Fibroblast of peridontal ligament (primary cell): ENCODE measurements around the gene SIRT3.
"Not testable (repeated sequence)": the region's sequence is repeated elsewhere in the genome, so short reads cannot be mapped to it uniquely, and the experiment has no call there.

Source experiments
- DNase-seq: peaks from one replicate; pipeline ENCODE4 v3.0.0-alpha.2; 2010; ENCODE audit errors: extremely low read depth

The SIRT3 gene

DNA sequence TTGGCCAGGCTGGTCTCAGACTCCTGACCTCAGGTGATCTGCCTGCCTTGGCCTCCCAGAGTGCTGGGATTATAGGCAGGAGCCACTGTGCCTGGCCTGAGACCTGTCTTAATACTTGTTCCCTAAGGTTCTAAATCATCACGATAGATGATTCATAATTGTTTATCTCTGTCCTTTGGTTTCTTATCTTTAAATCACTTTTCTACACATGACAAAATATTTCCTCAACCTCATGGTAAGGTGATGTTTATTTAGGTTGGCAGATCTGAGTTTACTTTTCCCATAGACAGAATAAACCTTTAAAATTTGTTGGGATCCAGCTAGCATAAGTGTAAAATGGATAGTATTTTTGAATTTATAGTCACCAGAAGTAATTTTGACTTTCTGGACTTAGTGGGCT, 4.2 kb upstream of the SIRT3 start:
- no peak for DNase-seq

DNA sequence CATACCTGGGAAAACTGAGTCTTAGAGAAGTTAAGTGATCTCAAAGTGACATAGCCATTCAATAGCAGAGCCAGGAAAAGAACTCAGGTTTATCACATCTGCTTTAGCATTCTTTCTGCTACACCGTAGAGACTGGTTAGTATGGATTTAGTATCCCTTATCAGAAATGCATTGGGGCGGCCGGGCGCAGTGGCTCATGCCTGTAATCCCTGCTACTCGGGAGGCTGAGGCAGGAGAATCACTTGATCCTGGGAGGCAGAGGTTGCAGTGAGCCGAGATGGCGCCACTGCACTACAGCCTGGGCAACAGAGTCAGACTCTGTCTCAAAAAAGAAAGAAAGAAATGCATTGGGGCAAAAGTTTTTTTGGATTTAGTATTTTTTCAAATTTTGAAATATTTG, 2.2 kb upstream of the SIRT3 start:
- not testable (repeated sequence) for DNase-seq

DNA sequence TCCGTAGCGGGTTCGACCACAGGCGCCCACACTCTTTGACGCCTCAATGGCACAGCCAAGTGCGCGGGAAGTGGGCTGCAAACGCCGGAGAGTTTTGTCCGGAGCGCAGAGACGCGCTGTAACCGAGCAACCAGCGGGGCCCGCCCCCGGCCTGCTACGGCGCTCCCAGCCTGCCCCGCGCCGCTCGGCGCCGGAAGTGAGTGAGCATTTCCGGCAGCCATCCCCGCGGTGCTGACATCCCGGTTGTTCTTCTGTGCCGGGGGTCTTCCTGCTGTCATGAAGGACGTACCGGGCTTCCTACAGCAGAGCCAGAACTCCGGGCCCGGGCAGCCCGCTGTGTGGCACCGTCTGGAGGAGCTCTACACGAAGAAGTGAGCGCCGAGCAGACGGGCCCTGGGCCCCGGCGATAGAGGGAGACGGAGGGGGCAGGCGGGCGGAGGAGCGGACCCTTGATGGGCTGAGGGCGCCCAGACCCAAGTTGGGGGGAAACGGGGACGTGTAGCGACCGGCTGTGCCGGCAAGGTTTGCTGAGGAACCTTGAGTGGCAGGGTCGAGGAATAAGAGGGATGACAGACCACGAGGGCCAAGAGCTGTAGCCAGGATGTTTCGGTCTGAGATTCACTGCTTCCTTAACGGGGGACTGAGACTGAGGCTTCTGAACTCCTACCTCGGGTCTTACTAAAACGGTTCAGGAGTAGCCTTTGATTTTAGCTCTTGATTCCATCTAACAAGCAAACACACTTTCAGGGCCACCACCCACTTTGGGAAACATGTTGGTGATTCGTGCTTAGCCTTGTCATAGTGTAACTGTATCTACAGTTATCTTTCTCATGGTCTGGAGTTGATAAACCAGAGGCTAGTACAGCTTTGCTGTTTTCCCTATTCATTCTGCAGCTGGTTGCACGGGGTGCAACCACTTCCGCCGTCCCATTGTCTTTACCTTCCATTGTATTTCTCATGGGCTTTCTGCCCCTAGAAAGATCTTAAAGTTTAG, 929 bp upstream of the SIRT3 start, which contains the start of gene PSMD13:
Gene PSMD13 (plus strand): TSS at position 203 of the 994 bp plus-strand sequence. CDS start 74 bp downstream, at position 277.
- peak; percentile 74 for DNase-seq

DNA sequence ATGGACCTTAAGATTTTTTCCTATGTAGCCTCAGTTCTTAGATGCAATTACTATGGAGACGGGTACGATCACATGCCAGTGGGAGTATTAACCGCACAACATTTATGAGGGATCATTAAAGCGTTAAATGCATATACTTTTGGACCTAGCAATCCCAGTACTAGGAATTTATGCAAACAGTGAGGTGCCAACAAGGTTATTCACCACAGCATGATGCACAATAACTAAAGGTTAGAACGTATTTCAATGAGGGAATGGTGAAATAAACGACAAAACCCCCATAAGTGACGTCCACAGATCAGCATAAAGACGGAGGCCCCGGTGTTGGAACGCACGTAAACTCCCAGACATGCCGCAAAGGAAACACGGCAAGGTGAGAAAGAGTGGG, 539 bp downstream of the SIRT3 start:
- peak; percentile 27 for DNase-seq

DNA sequence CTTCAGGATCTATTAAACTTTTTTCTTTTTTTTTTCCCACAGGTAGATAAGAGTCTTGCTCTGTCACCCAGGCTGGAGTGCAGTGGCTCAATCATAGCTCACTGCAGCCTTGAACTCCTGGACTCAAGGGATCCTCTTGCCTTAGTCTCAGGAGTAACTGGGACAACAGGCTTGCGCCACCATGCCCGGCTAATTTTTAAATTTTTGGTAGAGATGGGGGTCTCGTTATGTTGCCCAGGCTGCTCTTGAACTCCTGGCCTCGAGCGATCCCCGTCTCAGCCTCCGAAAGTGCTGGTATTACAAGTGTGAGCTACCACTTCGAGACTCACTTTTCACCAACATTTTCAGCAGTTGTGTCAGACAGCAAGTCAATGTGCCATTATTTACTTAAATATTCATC, 962 bp downstream of the SIRT3 start:
- no peak for DNase-seq

DNA sequence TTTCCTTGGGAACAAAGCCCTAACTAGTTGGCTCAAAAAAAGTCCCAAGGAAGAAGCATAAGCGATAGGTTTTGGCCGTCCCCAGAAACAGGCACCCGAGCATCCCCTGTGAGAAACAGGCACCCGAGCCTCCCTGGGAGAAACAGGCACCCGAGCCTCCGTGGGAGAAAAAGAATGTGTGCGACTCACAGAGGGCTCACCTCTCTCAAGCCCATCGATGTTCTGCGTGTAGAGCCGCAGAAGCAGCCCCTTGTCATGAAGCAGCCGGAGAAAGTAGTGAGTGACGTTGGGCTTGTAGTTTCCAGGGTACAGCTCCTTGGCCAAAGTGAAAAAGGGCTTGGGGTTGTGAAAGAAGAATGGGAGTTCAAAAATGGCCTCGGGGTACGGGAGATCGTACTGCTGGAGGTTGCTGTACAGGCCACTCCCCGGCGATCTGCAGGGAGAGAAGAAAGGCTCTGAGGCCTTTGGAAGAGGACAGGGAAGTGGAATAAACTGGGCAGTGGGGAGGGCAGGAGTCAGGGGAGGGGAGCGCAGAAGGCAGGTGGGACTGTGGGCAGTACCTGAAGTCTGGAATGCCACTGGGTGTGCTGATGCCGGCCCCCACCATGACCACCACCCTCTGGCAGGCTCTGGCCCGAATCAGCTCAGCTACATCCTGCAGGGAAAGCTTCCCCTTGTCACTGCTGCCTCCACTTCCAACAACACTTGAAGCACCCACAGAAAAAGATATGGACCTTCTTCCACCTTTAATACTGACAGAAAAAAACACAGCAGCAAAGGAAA, 3.2 kb downstream of the SIRT3 start:
- DNase-seq, result no peak

DNA sequence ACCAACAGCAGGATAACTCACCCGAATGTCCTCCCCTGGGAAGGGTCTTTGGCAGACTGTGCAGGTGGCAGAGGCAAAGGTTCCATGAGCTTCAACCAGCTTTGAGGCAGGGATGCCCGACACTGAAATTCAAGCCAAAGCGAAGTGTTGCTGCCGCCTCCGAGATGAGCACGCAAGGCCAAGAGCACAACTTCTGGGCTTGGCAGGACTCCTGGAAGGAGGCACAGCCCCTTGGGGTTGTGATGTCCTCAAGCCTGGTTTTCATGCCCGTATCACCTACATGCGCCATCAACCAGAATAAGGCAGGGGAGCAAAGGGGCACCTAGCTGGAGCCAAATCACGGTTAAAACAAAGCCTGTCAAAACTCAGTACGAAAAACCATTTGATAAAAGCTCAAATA, 5.7 kb downstream of the SIRT3 start:
- DNase-seq, result no peak

DNA sequence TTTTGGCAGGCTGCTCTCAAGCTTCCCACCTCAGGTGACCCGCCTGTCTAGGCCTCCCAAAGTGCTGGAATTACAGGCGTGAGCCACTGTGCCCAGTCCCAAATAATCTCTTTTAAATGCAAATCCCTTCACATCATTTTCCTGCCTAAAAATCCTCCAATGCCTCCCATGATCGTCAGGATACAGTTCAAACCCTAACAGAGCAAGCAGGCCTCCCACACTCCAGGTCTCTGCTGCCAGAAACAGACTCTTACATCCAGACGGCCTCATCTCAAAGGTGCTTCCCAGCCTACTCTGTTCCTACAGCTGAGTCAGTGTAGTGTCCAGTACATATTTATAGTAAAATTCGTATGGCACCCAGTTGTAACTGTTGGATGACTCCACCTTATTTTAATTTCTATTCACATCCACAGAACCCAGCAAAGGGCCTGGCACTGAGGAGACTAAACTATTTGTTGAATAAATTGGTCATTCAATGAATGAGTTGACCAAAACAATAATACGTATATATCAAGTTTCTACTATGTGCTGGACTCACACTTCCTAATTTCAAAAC, 8.2 kb downstream of the SIRT3 start:
- no peak for DNase-seq

DNA sequence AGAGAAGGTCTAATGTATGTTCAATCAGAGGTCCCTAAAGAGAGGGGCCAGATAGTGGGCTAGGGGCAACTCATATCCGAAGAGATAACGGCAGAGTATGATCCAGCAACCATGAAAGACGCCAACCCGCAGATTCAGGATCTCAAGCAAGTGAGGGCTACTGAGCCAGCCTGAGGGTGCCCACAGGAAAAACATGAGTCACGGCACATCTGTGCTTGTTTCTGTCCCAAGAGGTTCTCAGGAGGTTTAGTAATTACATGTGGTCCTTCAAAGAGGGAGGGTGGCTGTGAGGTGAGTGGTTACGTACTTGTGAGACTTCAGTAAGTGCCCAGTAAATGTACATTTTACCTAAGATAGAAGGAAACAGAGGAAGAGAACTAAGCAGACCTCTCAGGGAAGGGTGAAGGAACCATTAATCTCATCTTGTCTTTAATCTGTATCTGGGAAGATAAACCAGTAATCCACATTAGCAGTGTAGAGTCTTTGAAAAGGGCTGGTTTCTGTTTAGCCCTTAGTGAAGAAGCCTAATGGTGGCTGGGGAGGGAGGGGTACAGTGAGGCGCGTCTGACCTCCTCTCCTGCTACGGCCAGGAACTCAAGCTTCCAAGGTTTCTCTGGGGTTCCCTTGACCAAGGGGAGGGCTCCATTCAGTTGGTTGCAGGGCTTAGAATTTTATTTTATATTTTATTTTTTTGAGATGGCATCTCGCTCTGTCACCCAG, 10.2 kb downstream of the SIRT3 start:
- DNase-seq, result peak; percentile 14

DNA sequence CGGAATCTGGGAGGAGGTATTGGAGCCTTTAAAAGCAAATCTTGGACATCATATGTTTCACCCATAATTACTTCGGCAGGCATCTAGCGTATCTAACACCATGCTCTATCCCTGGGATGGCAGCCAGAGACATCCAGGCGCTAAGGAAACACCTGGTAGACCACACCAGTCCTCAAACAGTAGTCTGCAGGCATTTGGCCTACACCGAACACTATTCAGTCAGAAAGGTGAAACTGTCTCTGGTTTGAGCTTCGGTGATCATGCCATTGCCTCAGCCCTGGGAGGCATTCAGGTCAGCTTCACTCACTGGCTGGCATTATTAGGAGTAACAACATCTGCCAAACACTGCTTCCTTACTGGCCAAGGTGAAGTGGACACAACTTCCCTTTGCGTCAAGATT, 11.7 kb downstream of the SIRT3 start:
- no peak for DNase-seq

DNA sequence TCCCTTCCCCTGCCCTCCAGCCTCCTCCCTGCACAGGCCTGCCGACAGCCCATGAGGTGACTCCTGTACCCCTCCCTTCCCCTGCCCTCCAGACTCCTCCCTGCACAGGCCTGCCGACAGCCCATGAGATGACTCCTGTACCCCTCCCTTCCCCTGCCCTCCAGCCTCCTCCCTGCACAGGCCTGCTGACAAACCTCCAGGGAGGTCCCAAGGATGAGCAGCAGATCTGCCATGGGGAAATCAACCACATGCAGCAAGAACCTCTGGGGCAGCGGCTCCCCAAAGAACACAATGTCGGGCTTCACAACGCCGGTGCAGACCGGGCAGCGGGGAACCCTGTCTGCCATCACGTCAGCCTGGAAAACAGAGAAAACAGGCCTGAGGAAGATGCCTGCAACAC, 12.3 kb downstream of the SIRT3 start:
- DNase-seq, result no peak

DNA sequence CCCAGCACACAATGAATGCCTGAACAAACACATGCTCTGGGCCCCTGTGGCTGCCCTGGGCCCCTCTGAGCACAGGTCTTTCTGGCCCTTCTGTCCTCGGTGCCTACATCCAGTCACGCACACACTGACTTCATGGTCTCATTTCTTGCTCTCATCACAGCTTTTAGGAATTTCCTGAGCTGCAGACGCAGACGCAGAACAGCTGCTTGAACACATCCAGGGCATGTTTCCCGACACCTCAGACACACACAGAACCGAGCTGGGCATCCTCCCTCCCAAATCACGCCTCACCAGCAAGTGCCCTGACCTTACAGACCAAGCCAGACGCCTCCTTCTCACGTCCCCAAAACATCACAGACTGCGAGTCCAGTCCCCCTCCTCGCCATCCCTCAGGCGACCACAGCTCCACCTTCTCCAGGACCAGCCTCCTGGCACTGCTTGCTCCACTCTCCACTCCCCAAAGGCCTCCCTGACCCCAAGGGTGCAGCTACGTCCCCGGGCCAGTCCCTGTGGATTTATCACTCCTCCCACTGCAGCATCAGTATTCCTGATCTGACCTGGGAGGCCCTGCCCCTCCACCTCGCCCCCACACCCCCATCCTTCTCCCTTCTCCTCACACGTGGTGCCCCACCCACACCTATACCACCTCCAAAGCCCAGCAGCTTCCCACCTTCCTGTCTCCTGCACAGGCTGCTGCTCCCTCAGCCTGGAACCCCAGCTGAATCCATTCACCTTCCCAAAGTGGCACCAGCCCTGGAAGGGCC, 12.9 kb downstream of the SIRT3 start:
- DNase-seq, result no peak

DNA sequence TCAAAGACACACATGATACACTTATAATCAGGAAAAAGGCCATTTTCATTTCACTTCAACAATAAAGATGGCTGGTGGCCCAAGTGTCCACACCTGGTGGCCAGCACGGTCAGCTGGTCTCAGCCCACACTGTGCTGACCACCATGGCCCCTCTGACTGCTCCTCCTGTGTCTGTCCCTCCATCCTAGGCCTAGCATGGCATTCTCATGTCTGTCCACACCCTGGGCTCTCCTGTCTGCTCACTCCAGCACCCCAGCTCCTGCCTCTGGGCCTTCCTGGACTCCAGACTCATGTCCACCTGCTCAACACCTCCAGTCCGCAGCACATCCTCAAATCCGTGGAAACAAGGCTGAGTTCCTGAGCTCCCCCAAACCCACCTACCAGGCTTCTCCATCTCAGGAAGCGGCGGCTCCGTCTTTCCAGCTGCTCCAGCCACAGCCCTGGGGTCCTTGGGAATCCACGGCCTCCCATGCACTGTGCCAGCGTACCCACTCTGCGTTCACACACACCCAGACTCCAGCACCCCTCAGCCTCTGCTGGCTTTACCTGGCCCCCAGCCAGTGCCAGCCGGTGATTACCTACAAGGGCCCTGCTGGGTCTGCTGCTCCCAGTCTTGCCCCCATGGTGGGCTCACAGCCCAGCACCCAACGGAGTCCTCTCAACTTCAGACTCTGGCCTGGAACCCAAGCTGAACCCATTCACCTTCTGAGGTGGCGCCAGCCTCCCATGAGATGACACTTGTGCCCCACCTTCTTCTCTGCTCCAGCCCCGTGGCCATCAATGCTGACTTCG, 13.9 kb downstream of the SIRT3 start:
- DNase-seq, result no peak

DNA sequence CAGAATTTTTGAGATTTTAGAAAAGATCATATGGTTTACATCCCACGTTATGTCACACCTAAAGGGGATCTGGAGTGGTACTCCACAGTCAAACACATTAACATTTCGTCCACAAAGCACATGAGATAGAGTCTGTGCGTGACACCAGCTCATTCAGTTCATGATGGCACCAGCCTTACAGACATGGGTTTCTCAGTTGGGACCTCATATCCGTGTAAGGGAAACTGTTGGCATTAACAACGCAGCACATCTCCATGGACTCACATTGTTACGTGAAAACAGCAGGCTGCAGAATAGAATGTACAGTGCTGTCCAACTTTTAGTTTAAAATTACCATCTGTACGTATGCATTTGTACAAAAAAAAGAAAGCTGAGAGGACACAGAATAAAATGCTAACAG, 14.6 kb downstream of the SIRT3 start:
- DNase-seq, result no peak

DNA sequence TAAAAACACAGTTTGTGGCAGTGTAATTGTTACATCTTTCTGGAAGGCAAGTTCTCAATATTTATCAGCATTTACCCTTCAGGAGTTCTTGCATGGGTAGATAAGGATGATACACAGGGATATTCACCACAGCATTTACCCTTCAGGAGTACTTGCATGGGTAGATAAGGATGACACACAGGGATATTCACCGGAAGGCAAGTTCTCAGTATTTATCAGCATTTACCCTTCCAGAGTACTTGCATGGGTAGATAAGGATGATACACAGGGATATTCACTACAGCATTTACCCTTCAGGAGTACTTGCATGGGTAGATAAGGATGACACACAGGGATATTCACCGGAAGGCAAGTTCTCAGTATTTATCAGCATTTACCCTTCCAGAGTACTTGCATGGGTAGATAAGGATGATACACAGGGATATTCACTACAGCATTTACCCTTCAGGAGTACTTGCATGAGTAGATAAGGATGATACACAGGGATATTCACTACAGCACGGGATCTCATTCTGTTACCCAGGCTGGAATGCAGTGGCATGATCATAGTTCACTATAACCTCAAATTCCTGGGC, 15.4 kb downstream of the SIRT3 start:
- not testable (repeated sequence) for DNase-seq

DNA sequence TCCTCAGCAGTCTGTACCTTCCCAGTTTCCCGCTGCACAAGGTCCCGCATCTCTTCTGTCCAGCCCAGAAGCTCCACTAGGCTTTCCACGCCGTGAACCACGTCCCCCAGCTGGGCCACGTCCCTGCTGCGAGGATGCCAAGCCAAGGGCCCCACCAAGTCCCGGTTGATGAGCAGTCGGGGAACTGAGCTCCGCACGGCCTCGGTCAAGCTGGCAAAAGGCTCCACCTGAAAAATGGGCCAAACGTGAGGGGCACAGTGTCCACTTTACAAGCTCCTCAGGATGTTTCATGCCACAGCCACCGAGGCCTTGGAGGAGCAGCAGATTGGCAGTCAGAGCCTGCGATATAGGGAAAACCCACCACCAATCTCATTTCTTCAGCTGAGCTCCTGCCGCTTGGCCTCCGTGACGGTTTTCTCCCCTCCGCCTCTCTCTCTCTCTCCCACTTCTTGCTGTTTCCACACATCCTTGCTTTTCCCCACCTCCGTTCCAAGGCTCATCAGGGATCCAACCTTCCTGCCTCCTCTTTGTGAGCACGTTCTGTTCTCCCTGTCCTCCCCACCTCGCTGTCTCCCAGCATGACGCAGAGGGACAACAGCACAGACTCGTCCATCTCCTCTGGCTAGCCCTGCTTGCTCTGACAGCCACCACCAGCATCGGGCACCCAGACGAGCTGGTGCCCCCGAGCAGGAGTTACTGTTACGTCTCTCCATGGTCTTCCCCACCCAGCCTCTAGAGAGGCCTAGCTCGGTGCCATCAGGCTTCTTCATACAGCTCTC, 17.1 kb downstream of the SIRT3 start:
- DNase-seq, result no peak

DNA sequence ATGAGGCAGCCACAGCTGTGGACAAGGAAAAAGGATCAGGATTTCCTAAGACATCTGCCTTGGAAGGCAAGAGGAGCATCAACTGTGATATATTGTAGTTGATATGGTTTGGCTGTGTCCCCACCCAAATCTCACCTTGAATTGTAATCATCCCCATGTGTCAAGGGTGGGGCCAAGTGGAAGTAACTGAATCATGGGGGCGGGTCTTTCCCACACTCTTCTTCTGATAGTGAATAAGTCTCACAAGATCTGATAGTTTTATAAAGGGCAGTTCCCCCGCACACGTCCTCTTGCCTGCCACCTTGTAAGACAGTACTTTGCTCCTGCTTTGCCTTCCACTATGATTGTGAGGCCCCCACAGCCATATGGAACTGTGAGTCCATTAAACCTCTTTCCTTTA, 18.4 kb downstream of the SIRT3 start:
- DNase-seq, result no peak

DNA sequence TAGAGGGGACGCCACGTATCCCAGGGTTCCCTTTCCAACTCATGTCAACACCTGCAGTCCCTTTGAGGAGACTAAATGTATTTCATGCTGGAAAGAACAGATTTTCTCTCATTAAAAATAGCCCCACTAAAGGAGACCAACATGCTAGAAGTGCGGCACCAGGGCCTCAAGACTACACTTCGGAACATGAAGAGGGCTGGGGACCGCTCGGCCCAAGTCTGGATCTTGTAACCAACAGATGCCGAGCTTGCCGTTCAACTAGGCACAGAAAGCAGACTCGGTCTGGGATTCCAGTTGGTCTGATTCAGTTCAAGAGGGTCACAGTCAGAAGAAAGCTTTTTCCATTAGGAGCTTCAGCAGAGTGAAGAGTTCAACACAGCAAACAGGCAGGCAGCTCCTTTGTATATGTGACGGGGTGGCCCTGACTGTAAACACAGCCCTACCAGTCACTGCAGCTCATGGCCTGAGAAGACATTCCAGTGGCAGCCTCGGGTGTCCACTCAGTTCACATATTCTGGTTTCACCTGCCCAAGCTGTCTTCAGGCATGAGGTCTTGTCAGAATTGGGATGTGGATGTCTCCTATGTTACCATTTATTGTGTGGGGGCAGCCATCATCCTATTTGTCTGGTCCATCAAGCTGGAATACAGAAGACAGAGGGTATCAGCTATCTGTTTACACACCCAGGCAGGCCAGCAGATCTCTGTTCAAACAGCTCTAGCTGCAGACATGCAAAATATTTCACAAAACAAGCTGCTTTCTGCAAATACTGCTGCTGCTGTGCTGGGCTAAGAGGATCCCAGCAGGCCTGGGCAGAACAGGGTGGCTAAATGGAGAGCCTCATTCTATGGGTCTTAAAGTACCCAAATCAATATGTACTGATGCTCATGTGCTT, 19.8 kb downstream of the SIRT3 start:
- no peak for DNase-seq
